GM21786 (cell line): ENCODE data around the gene PRXL2B.
"Not testable (repeated sequence)": the region's sequence is repeated elsewhere in the genome, so short reads cannot be mapped to it uniquely, and the experiment has no call there.

ENCODE experiments used
- ATAC-seq: cut with Tn5 transposase; IDR thresholded peaks from one replicate; pipeline ENCODE4 v1.9.1; 2021; ENCODE audit not compliant: unreplicated experiment

Gene PRXL2B

GRCh38 chr1:2586154-2587070 lies at the start of gene PRXL2B:
PRXL2B (plus strand) TSS chr1:2586777; CDS start chr1:2586886, 109 bp downstream.
- peak; percentile 53 for ATAC-seq

GRCh38 chr1:2537784-2538115 lies 48.8 kb upstream of the PRXL2B start:
- ATAC-seq, result no peak

GRCh38 chr1:2538376-2538775 lies 48.2 kb upstream of the PRXL2B start:
- no peak for ATAC-seq

- no peak for ATAC-seq
Measured at GRCh38 chr1:2538872-2539271, 47.7 kb upstream of the PRXL2B start.

GRCh38 chr1:2539312-2539907 lies 47.2 kb upstream of the PRXL2B start:
- ATAC-seq, result no peak

- ATAC-seq, result no peak
Measured at GRCh38 chr1:2540816-2541492, 45.6 kb upstream of the PRXL2B start.

GRCh38 chr1:2541619-2542245 lies 44.8 kb upstream of the PRXL2B start:
- ATAC-seq, result no peak

- ATAC-seq, result no peak
Measured at GRCh38 chr1:2542246-2542915, 44.2 kb upstream of the PRXL2B start.

GRCh38 chr1:2543543-2544092 lies 43.0 kb upstream of the PRXL2B start:
- no peak for ATAC-seq

GRCh38 chr1:2544093-2544874 lies 42.3 kb upstream of the PRXL2B start:
- no peak for ATAC-seq

GRCh38 chr1:2544875-2545640 lies 41.5 kb upstream of the PRXL2B start:
- ATAC-seq, result no peak

- peak; percentile 32 for ATAC-seq
Measured at GRCh38 chr1:2545754-2546514, 40.6 kb upstream of the PRXL2B start.

- peak; percentile 31 for ATAC-seq
Measured at GRCh38 chr1:2546515-2547209, 39.9 kb upstream of the PRXL2B start.

- ATAC-seq, result no peak
Measured at GRCh38 chr1:2547210-2548067, 39.1 kb upstream of the PRXL2B start.

GRCh38 chr1:2548068-2548589 lies 38.4 kb upstream of the PRXL2B start:
- peak; percentile 19 for ATAC-seq

- ATAC-seq, result not testable (repeated sequence)
Measured at GRCh38 chr1:2549367-2550029, 37.1 kb upstream of the PRXL2B start.
